Mesothelial cell of epicardium (in vitro differentiated cells): Measurements from ENCODE around the gene EFHD2. TPM values are rescaled to one million over a fixed set of nuclear protein-coding genes. Genes with fewer than 3 reads are reported as not detected.

ENCODE experiments used
- DNase-seq, 2 experiments: peaks; one replicate each; pipeline ENCODE4 v3.0.0; 2021; ENCODE audit warnings: low spot score in 2 of 2; ENCODE audit not compliant: unreplicated experiment in 2 of 2
- H3K27ac Mint-ChIP-seq: 2 replicates; pipeline ENCODE4 v1.8.0; 2021; ENCODE audit warnings: mixed read lengths
- H3K27me3 Mint-ChIP-seq: 2 replicates; pipeline ENCODE4 v1.8.0; 2021; ENCODE audit warnings: low read depth, mixed read lengths
- H3K36me3 Mint-ChIP-seq: 2 replicates; pipeline ENCODE4 v1.8.0; 2021; ENCODE audit warnings: mixed read lengths
- H3K4me1 Mint-ChIP-seq: 2 replicates; pipeline ENCODE4 v1.8.0; 2021; ENCODE audit warnings: mixed read lengths
- H3K4me3 Mint-ChIP-seq: 2 replicates; pipeline ENCODE4 v1.8.0; 2021; ENCODE audit warnings: mild to moderate bottlenecking, moderate library complexity, mixed read lengths
- H3K9me3 Mint-ChIP-seq: 2 replicates; pipeline ENCODE4 v1.8.0; 2021; ENCODE audit warnings: mixed read lengths
- CTCF ChIP-seq: fragments of 200-600 bp; sonication (generic); IDR thresholded peaks from one replicate; pipeline ENCODE4 v1.5.0; 2021; ENCODE audit warnings: antibody characterized with exemption; ENCODE audit not compliant: unreplicated experiment
- total RNA-seq: library from RNA; stranded (reverse); gene quantifications from 3 replicates; pipeline ENCODE4 v1.2.1, GENCODE V29; 2021

EFHD2 gene
- total RNA-seq, 1 donor from 2014 or later: 16.2 TPM

DNA sequence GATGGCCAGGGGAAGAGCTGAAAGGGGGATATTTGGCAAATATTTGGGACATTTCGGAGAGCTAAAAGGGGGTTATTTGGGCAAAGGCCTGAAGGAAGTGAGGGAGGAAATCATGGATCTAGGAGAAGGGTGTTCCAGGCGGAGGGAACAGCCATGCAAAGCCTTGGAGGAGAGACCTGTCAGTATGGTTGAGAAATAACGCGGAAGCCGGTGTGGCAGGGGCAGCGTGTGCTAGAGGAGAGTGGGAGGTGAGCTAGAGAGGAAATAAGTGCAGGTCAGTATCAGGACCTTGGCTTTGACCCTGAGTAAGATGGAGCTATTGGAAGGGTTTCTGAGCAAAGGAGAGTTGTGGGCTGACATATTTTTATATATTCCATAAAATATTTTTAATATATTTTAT is 31.6 kb downstream of the EFHD2 start:
- no peak overlapping the region for H3K4me3 Mint-ChIP-seq
- no peak overlapping the region for H3K27ac Mint-ChIP-seq
- no peaks in the 10 kb centered on the region for H3K9me3 Mint-ChIP-seq
- DNase-seq: no peak
- H3K4me1 Mint-ChIP-seq: no peaks in the 10 kb centered on the region
- TF ChIP-seq CTCF: no peak
- no peaks in the 10 kb centered on the region for H3K36me3 Mint-ChIP-seq
- peaks cover 6% of the 10 kb centered on the region for H3K27me3 Mint-ChIP-seq

DNA sequence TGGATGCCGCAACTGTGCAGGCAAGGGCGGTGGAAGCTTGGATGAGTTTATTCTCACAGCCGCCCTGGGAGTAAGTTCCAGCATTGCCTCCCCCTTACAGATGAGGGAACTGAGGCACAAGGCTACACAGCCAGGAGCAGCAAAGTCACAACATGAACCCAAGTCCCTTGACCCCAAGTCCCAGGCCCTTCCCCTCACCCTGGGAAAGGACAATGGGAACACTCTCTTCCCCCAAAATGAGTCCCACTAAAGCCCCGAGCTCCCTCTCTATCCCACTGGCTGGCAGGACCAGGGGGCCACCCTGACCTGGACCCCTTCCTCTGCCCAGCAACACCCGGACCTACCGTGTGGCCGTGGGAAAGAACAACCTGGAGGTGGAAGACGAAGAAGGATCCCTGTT is 32.4 kb downstream of the EFHD2 start:
- DNase-seq: no peak
- H3K4me1 Mint-ChIP-seq: no peaks in the 10 kb centered on the region
- H3K4me3 Mint-ChIP-seq: no peak overlapping the region
- H3K27me3 Mint-ChIP-seq: peaks cover 9% of the 10 kb centered on the region
- H3K36me3 Mint-ChIP-seq: no peaks in the 10 kb centered on the region
- TF ChIP-seq CTCF: no peak
- no peaks in the 10 kb centered on the region for H3K9me3 Mint-ChIP-seq
- H3K27ac Mint-ChIP-seq: no peak overlapping the region

DNA sequence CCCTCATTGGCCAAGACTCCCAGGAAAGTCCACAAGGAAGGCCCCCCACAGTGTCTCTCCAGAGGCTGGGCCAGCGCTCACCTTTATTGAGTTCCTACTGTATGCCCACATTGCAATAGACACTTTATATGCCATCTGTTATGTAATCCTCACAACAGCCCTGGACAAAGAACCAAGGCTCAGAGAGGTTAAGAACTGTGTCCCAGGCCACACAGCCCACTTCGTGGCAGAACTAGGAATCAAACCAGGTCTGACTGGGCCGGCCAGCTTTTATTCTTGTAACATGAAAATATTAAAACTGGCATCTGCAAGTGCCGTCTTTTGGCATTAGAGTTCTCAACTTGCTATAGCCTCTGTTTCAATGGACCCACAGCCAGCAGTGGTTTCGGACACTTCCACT is 33.1 kb downstream of the EFHD2 start:
- Mint-ChIP-seq H3K4me3 (no peak overlapping the region), H3K4me1 (no peaks in the 10 kb centered on the region), H3K36me3 (no peaks in the 10 kb centered on the region), H3K9me3 (no peaks in the 10 kb centered on the region), H3K27ac (no peak overlapping the region), H3K27me3 (peaks cover 15% of the 10 kb centered on the region)
- DNase-seq: no peak
- TF ChIP-seq CTCF: no peak

DNA sequence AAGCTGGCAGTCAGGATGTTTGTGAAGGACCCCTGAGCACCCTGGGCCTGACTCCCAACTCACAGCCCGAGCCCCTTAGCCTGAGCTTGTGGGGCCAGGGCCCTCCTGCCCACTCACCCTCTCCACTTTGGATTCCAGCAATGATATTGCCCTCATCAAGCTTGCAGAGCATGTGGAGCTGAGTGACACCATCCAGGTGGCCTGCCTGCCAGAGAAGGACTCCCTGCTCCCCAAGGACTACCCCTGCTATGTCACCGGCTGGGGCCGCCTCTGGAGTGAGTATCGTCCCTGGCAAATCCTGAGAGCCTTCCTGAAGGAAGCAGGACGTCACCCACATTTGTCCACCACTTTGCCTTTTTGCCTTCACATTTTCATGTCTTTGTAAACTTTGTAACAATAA is 33.6 kb downstream of the EFHD2 start:
- H3K4me1 Mint-ChIP-seq: no peaks in the 10 kb centered on the region
- peaks cover 16% of the 10 kb centered on the region for H3K27me3 Mint-ChIP-seq
- H3K9me3 Mint-ChIP-seq: no peaks in the 10 kb centered on the region
- H3K27ac Mint-ChIP-seq: no peak overlapping the region
- TF ChIP-seq CTCF: no peak
- no peak for DNase-seq
- H3K36me3 Mint-ChIP-seq: no peaks in the 10 kb centered on the region
- H3K4me3 Mint-ChIP-seq: no peak overlapping the region

DNA sequence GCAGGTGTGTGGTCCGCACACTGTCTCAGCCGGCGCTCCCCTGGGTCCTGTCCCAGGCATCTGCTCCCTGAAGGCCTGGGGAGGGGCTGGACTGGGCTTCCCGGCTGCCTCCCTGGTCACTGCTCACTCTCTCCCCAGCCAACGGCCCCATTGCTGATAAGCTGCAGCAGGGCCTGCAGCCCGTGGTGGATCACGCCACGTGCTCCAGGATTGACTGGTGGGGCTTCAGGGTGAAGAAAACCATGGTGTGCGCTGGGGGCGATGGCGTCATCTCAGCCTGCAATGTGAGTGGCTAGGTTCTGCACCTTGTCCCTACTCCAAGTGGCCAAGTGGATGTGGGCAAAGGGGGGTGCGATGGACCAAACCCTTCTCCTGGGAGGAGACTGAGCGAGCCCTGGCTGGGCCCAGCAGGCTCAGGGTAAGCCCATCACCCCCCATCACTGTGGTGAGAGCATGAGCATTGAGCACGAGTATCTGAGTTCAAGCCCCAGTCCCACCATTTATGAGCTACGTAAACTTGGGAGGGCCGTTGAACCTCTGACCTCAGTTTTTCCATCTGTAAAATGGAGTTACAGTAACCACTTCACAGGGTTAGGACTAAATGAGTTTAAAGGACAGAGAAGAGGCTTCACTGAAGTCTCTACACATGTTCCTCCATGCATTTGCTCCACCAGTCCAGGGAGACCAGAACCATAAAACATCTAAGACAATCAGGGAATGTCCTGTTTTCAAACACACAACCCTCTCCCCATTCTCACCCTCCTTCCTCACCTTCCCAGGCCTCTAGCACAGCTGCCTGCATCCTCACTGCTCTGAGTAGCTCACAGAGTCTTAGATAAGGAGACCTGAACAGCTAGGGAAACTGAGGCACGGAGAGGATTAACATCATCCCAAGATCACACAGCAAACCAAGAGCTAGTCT is 35.0 kb downstream of the EFHD2 start:
- peaks cover 16% of the 10 kb centered on the region for H3K27me3 Mint-ChIP-seq
- no peak for TF ChIP-seq CTCF
- H3K27ac Mint-ChIP-seq: no peak overlapping the region
- no peak for DNase-seq
- H3K36me3 Mint-ChIP-seq: no peaks in the 10 kb centered on the region
- no peaks in the 10 kb centered on the region for H3K4me1 Mint-ChIP-seq
- no peak overlapping the region for H3K4me3 Mint-ChIP-seq
- no peaks in the 10 kb centered on the region for H3K9me3 Mint-ChIP-seq
